ENCODE results near the gene KRTAP13-3.

GRCh38 chr21:30447056-30447455, 21.3 kb upstream of the KRTAP13-3 start:
- no peak for TF ChIP-seq POLR2A (IDR thresholded peaks at IDR 0.05)
- TF ChIP-seq CTCF (IDR thresholded peaks at IDR 0.05) = no peak

All from right lobe of liver (tissue), 4 donors.